ENCODE data around the gene STUB1. TPM values are rescaled to one million over a fixed set of nuclear protein-coding genes. Genes with fewer than 3 reads are reported as not detected.

The STUB1 gene
- total RNA-seq, 2 experiments from 2014 or later, result 72.4 to 85.5 TPM

DNA sequence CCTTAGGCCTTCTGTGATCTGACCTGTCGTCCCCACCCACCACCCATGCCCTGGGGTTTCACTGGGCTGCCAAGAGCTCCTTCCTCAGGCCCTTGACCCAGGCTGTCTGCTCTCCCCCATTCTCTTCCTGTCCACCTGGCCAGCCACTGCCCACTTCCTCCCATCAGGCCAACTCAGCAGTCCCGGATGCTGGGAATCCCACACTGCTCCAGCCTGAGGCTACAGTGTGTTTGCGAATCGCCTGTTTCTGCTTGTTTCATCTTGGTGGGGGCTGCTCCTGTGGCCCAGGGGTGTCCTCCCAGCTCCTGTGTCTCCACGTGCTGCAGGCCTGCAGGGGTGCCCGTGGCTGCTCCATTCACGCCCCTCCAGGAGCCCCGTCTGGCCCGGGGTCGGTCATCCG lies 33.9 kb downstream of the STUB1 start:
- no peaks in the 10 kb centered on the region for H3K36me3 ChIP-seq (ENCODE audit: insufficient read depth, low read length)
- H3K9me2 ChIP-seq (ENCODE audit: insufficient read depth, low read length), result no peaks in the 10 kb centered on the region
- H4K20me1 ChIP-seq (ENCODE audit: insufficient read depth, low read length), result no peaks in the 10 kb centered on the region
- TF ChIP-seq EZH2phosphoT487 (IDR thresholded peaks at IDR 0.05; ENCODE audit: borderline replicate concordance, low read depth, low read length), result no peak
- TF ChIP-seq, protein P1, sequence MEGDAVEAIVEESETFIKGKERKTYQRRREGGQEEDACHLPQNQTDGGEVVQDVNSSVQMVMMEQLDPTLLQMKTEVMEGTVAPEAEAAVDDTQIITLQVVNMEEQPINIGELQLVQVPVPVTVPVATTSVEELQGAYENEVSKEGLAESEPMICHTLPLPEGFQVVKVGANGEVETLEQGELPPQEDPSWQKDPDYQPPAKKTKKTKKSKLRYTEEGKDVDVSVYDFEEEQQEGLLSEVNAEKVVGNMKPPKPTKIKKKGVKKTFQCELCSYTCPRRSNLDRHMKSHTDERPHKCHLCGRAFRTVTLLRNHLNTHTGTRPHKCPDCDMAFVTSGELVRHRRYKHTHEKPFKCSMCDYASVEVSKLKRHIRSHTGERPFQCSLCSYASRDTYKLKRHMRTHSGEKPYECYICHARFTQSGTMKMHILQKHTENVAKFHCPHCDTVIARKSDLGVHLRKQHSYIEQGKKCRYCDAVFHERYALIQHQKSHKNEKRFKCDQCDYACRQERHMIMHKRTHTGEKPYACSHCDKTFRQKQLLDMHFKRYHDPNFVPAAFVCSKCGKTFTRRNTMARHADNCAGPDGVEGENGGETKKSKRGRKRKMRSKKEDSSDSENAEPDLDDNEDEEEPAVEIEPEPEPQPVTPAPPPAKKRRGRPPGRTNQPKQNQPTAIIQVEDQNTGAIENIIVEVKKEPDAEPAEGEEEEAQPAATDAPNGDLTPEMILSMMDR (conservative IDR thresholded peaks at IDR 0.05; ENCODE audit: low read length), result no peak
- POLR2A ChIA-PET, result interaction anchor here (2.0 kb wide), 1 partner anchor 14 kb away, joined by 5 read pairs; no protein-coding TSS in a partner anchor
- no peaks in the 10 kb centered on the region for H3K9me3 ChIP-seq (ENCODE audit: low read length)
- H3K4me2 ChIP-seq (ENCODE audit: low read length), result peak overlapping the region; percentile 58; the same call in 1 of the 2 replicates
- H3K4me1 ChIP-seq (ENCODE audit: insufficient read depth, low read length, poor library complexity, severe bottlenecking), result peaks cover 25% of the 10 kb centered on the region
- no peaks in the 10 kb centered on the region for H3K79me2 ChIP-seq (ENCODE audit: insufficient read depth, low read depth, low read length)
- BruUV-seq (replicated peaks), result no TSS peak
- no peak overlapping the region for H3K27ac ChIP-seq (ENCODE audit: low read depth, low read length, poor library complexity, severe bottlenecking)
- CTCF ChIA-PET (ENCODE audit: unreplicated experiment), result no interaction called here
- intact Hi-C loops (cut with micrococcal nuclease; ENCODE audit: unreplicated experiment), result no loop called here
- no peak overlapping the region for H3K4me3 ChIP-seq (ENCODE audit: low read depth, low read length, poor library complexity, severe bottlenecking)
- no peak for DNase-seq (ENCODE audit: low spot score)
- H2AFZ ChIP-seq (ENCODE audit: low read length), result no peak overlapping the region

GRCh38 chr16:714558-715476 lies 34.6 kb downstream of the STUB1 start, which contains the start of gene METRN:
Gene METRN, plus strand, starts transcription at chr16:715118. Its CDS starts 172 bp downstream, at chr16:715290.
- Histone ChIP-seq H4K20me1 (ENCODE audit: insufficient read depth, low read length) (no peaks in the 10 kb centered on the region), H3K4me2 (ENCODE audit: low read length) (peak within 1 kb of the TSS; percentile 69), H3K36me3 (ENCODE audit: insufficient read depth, low read length) (no peaks in the 10 kb centered on the region), H3K4me1 (ENCODE audit: insufficient read depth, low read length, poor library complexity, severe bottlenecking) (peaks cover 33% of the 10 kb centered on the region), H3K27ac (ENCODE audit: low read depth, low read length, poor library complexity, severe bottlenecking) (no peak within 1 kb of the TSS), H3K79me2 (ENCODE audit: insufficient read depth, low read depth, low read length) (no peaks in the 10 kb centered on the region), H3K9me2 (ENCODE audit: insufficient read depth, low read length) (no peaks in the 10 kb centered on the region), H3K4me3 (ENCODE audit: low read depth, low read length, poor library complexity, severe bottlenecking) (peak within 1 kb of the TSS; percentile 65), H3K9me3 (ENCODE audit: low read length) (no peaks in the 10 kb centered on the region), H2AFZ (ENCODE audit: low read length) (no peak within 1 kb of the TSS)
- intact Hi-C loops (cut with micrococcal nuclease; ENCODE audit: unreplicated experiment), result no loop called here
- ChIA-PET POLR2A (interaction anchor here (0.5 to 2.0 kb wide), 4 partner anchors 13 to 997 kb away, joined by 3 to 8 read pairs (median 4); partner anchors contain the start of genes CHTF18 and RPUSD1), CTCF (ENCODE audit: unreplicated experiment) (no interaction called here)
- TF ChIP-seq, protein P1 (conservative IDR thresholded peaks at IDR 0.05; ENCODE audit: low read length), result no peak
- no peak for TF ChIP-seq EZH2phosphoT487 (IDR thresholded peaks at IDR 0.05; ENCODE audit: borderline replicate concordance, low read depth, low read length)
- DNase-seq (ENCODE audit: low spot score), result peak; percentile 89
- BruUV-seq (replicated peaks), result no TSS peak

Data from OCI-LY7 (cell line).